ENCODE measurements around the gene AP2A2.

Gene AP2A2

DNA sequence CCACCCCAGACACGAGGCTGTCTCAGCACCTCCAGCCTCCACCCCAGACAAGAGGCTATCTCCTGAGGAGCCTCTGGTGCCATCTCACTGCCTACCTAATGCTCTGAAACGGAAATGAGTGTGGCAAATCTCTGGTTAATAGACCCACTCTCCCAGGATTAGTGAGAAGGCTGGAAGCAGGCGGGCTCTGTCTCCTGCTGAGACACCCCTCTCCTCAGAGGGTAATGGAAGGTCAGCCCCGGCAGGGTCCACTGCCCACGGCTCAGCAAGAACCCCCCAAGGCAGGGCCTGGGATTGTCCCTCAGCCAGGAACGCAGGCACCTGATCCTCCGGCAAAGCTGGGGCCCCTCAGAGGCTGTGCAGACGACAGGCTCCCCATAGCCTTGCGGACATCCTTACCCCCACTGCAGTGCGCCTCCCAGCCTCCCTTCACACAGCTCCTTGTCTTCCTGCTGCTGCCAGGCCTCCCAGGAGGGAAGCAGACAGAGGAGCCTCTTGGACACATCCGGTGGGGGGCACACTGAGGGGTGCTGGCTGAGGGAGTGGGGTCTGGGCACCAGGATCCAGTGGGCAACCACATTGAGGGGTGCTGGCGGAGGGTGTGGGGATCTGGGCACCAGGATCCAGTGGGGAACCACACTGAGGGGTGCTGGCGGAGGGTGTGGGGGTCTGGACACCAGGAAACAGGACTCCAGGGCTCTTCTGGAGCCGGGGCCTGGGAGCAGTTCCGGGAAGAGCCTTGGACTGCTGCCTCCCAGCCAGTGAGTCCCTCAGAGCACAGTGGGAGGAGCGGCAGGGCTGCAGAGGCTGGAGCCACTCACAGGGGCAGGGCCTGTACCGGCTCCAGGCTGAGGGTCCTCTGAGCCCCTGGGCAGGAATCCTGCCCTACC is 28.2 kb upstream of the AP2A2 start:
- Histone ChIP-seq H3K4me1 (peaks cover under 1% of the 10 kb centered on the region), H4K20me1 (peaks cover 58% of the 10 kb centered on the region), H3K27me3 (no peaks in the 10 kb centered on the region), H3K4me3 (no peak overlapping the region), H3K27ac (no peak overlapping the region), H3K36me3 (peaks cover 70% of the 10 kb centered on the region), H3K4me2 (no peak overlapping the region), H3K9ac (no peak overlapping the region), H3K9me3 (no peaks in the 10 kb centered on the region)
- TF ChIP-seq Cebpa-rat (IDR thresholded peaks at IDR 0.05): no peak

DNA sequence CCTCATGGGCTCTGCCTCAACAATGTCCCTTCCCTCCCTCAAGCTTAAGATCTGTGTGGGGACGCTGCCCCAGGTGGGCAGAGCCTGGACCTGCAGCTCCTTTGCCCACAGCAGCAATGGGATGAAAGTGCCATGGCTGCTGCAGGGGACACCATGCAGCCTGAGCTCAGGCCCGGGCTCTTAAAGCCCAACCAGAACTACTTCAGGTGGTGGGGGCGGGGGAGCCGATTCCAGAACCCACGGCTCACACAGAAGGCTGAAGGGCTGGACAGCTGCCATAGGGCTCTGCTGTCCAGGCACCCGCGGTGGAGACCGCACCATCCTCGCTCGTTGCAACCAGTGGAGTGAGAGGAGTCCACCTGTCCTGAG is 27.5 kb upstream of the AP2A2 start:
- no peaks in the 10 kb centered on the region for H3K4me1 ChIP-seq
- H3K36me3 ChIP-seq: peaks cover 77% of the 10 kb centered on the region
- H3K4me3 ChIP-seq: no peak overlapping the region
- H4K20me1 ChIP-seq: peaks cover 59% of the 10 kb centered on the region
- H3K9ac ChIP-seq: no peak overlapping the region
- no peaks in the 10 kb centered on the region for H3K27me3 ChIP-seq
- H3K9me3 ChIP-seq: no peaks in the 10 kb centered on the region
- H3K4me2 ChIP-seq: no peak overlapping the region
- no peak for TF ChIP-seq Cebpa-rat (IDR thresholded peaks at IDR 0.05)
- H3K27ac ChIP-seq: no peak overlapping the region

DNA sequence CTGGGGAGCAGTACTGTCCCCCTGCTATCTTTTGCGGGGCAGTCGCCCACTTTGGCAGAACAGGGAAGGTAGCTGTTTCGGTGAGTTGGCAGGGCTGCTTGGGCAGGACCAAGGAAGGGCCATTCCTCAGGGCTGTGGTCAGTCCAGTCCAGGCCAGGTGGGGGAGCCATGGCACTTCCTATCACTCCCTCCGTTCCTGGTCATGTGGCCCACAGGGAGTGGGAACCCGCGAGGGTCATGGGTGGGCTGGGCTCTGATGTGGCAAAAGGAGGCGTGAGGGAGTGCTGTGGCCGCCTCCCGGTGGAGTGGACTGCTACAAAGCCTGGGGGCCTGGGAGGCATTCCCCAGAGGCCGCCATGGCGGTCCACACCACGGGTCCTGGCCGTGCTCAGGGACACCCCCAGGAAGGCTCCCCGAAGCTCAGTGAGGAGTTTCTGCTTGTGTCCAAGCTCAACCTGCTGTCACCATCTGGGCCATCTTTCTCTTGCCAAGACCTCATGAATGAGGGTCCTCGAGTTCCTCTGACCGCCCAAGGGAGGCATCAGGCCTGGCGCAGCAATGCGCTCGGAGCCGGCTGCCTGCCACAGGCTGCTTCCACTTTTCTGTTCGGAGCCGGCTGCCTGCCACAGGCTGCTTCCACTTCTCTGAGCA is 27.0 kb upstream of the AP2A2 start:
- Histone ChIP-seq H3K27ac (no peak overlapping the region), H3K36me3 (peaks cover 82% of the 10 kb centered on the region), H3K4me2 (no peak overlapping the region)

DNA sequence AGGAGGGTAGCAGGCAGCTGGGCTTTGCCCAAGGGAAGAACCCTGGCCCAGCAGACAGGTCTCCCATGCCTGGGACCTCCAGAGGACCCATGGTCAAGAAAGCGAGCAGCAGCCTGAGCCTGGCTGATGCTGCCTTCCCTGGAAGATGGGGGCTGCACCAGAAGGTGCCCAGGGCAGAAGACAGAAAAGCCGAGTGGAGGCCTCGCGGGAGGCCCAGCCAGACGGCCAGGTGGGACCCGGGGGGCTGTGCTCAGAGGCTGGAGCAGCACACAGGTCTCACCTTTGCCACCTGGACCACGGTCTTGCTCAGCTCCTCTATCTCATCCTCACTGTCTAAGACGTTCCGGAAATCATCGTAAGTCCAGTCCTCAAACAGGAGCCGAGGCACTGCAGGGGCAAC is 25.9 kb upstream of the AP2A2 start:
- Histone ChIP-seq H3K9me3 (no peaks in the 10 kb centered on the region), H3K4me2 (no peak overlapping the region), H3K36me3 (peaks cover 85% of the 10 kb centered on the region), H3K27ac (no peak overlapping the region), H3K9ac (no peak overlapping the region), H3K4me1 (no peaks in the 10 kb centered on the region), H3K4me3 (no peak overlapping the region), H3K27me3 (no peaks in the 10 kb centered on the region), H4K20me1 (peaks cover 62% of the 10 kb centered on the region)
- TF ChIP-seq Cebpa-rat (IDR thresholded peaks at IDR 0.05): no peak

More for the DNA sequence above, 27.0 kb upstream of the AP2A2 start:
- no peak for TF ChIP-seq Cebpa-rat (IDR thresholded peaks at IDR 0.05)
- no peaks in the 10 kb centered on the region for H3K9me3 ChIP-seq
- H3K27me3 ChIP-seq: no peaks in the 10 kb centered on the region
- H3K9ac ChIP-seq: no peak overlapping the region
- peaks cover 61% of the 10 kb centered on the region for H4K20me1 ChIP-seq
- no peak overlapping the region for H3K4me3 ChIP-seq
- no peaks in the 10 kb centered on the region for H3K4me1 ChIP-seq

DNA sequence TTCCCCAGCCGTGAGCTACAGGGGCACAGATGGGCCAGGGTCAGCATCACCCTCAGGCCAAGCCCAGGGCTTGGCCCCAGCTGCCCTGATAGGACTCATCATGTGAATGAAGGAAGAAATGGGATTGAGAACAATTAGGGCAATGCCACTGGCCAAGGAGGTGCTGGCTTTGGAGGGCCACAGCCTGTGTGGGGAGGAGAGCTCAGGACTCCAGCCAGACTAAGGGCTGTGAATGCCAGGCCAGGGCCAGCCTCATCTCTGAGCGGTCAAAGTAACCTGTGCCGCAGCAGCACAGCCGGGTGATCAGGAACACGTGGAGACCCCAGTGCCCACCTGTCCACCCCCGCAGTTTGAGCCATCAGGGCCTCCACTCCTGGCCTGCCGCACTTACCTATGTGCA is 25.1 kb upstream of the AP2A2 start:
- Histone ChIP-seq H3K9ac (no peak overlapping the region), H3K36me3 (peaks cover 85% of the 10 kb centered on the region), H4K20me1 (peaks cover 62% of the 10 kb centered on the region), H3K9me3 (no peaks in the 10 kb centered on the region), H3K4me2 (no peak overlapping the region), H3K27ac (no peak overlapping the region), H3K4me3 (no peak overlapping the region), H3K27me3 (no peaks in the 10 kb centered on the region), H3K4me1 (no peaks in the 10 kb centered on the region)
- no peak for TF ChIP-seq Cebpa-rat (IDR thresholded peaks at IDR 0.05)

DNA sequence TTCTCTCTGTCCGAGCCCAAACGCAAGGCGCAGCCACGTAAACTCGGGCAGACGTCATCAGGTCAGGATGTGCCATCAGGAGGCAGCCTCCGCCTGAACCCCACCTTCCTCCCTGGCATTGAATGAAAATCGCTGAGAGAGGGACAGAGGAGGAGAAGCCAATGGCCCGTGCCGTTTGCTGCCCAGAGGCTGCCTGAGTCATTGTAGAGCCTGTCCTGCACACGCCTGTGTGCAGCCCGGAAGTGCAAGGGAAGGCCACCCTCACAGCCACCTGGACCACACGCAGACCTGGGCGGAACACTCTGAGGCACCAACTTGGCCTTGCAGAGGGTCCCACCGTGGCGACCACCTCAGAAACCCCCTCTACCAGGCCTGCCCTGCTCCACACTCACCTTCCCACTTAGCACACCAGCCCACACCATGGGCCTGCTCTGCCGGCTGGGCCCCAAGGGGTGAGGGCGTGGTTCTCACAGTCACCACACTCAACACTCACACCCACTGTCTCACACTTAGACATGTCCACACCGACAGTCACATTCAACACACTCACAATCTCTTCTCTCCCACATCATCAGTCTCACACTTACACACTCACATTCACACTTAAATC is 24.1 kb upstream of the AP2A2 start:
- H3K9ac ChIP-seq: no peak overlapping the region
- H3K36me3 ChIP-seq: peaks cover 94% of the 10 kb centered on the region
- peaks cover 69% of the 10 kb centered on the region for H4K20me1 ChIP-seq

DNA sequence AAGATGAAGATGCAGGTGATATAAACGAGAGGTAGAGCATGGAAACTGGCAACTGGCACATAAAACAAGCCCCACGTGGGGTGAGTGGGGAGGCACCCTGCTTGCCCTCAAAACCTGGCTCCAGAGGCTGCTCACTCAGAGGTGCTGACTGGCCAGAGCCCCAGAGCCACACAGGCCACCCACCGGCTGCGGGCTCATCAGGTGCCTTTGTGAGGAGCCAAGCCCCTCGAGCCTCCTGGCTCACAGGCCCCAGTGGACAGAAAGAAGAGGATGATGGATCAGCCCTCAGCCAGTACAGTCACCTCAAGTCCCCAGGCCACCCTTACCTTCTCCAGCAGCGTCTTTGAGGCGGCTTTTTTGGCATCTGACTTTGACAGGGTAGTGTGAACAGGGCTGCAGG is 21.3 kb upstream of the AP2A2 start:
- peaks cover 99% of the 10 kb centered on the region for H3K36me3 ChIP-seq
- H4K20me1 ChIP-seq: peaks cover 77% of the 10 kb centered on the region
- TF ChIP-seq Cebpa-rat (IDR thresholded peaks at IDR 0.05): no peak
- H3K27me3 ChIP-seq: no peaks in the 10 kb centered on the region
- H3K9ac ChIP-seq: no peak overlapping the region
- H3K9me3 ChIP-seq: no peaks in the 10 kb centered on the region
- no peak overlapping the region for H3K4me3 ChIP-seq
- peaks cover 20% of the 10 kb centered on the region for H3K4me1 ChIP-seq
- H3K27ac ChIP-seq: no peak overlapping the region
- no peak overlapping the region for H3K4me2 ChIP-seq

More for the DNA sequence above, 24.1 kb upstream of the AP2A2 start:
- Histone ChIP-seq H3K27ac (no peak overlapping the region), H3K4me1 (no peaks in the 10 kb centered on the region), H3K27me3 (no peaks in the 10 kb centered on the region), H3K4me3 (no peak overlapping the region), H3K9me3 (no peaks in the 10 kb centered on the region), H3K4me2 (no peak overlapping the region)
- TF ChIP-seq Cebpa-rat (IDR thresholded peaks at IDR 0.05): no peak

DNA sequence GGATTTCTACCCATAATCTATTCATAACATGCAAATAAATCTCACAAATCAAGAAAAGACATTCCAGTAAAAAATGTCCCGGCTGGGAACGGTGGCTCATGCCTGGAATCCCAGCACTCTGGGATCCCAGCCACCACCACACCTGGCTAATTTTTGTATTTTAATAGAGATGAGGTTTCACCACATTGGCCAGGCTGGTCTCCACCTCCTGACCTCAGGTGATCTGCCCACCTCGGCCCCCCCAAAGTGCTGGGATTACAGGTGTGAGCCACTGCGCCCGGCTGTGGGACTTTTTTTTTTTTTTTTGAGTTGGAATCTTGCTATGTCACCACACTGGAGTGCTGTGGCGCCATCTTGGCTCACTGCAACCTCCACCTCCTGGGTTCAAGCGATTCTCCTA is 19.7 kb upstream of the AP2A2 start:
- no peaks in the 10 kb centered on the region for H3K27me3 ChIP-seq
- H3K9ac ChIP-seq: no peak overlapping the region
- peaks cover 81% of the 10 kb centered on the region for H4K20me1 ChIP-seq
- H3K4me2 ChIP-seq: no peak overlapping the region
- no peaks in the 10 kb centered on the region for H3K9me3 ChIP-seq
- H3K36me3 ChIP-seq: peaks cover 84% of the 10 kb centered on the region
- no peak overlapping the region for H3K4me3 ChIP-seq
- H3K4me1 ChIP-seq: peaks cover 28% of the 10 kb centered on the region
- H3K27ac ChIP-seq: no peak overlapping the region
- no peak for TF ChIP-seq Cebpa-rat (IDR thresholded peaks at IDR 0.05)

DNA sequence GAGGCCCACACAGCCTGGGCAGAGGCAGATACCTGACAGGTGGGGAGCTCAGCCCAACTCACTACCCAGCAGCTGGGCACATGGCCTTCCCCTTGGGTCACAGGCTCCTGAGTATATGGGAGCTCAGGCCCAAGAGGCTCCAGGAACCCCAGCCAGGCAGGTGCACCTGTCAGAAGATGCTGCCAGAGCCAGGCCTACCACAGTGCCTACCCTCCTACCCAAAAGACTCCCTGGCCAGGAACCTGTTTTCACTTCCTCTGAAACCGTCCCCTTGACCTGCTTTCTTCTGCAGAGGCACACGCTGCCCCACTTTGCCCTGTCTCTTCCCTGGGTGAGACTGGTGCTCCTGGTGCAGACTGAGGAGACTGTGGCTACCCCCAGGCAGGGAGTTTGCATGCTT is 18.0 kb upstream of the AP2A2 start:
- Histone ChIP-seq H3K36me3 (peaks cover 66% of the 10 kb centered on the region), H3K9ac (0 out of 2 replicates have a peak overlapping the region, but pooled peaks have one; percentile 91), H3K9me3 (no peaks in the 10 kb centered on the region), H3K27me3 (no peaks in the 10 kb centered on the region), H3K4me3 (no peak overlapping the region), H4K20me1 (peaks cover 73% of the 10 kb centered on the region), H3K4me1 (peaks cover 41% of the 10 kb centered on the region), H3K27ac (no peak overlapping the region), H3K4me2 (peak overlapping the region; percentile 5; the same call in 1 of the 2 replicates)
- TF ChIP-seq Cebpa-rat (IDR thresholded peaks at IDR 0.05): no peak

DNA sequence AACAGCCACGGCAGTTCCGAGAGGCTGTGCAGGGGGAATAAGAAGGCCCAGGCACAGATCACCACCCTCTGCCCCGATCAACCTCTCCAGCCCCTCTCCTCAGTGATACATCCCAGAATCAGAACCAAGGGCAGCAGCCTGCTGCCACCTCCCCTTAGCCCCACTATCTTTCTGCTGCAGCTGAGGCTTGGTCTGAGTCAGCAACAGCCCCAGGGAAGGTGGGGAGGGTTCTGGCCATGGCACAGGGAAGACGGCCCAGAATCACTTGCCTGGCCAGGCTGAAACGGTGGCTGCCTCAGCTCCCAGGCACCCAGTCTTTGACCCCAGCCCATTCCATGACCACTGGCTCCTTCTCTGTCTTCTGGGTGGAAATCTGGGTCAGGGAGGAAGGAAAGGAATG is 17.4 kb upstream of the AP2A2 start:
- Histone ChIP-seq H3K27me3 (no peaks in the 10 kb centered on the region), H3K9ac (peak overlapping the region; percentile 91; the same call in 1 of the 2 replicates), H3K9me3 (no peaks in the 10 kb centered on the region), H3K27ac (no peak overlapping the region), H3K4me1 (peaks cover 41% of the 10 kb centered on the region), H3K4me2 (peak overlapping the region; percentile 5; the same call in 1 of the 2 replicates), H3K36me3 (peaks cover 60% of the 10 kb centered on the region), H4K20me1 (peaks cover 67% of the 10 kb centered on the region), H3K4me3 (no peak overlapping the region)
- no peak for TF ChIP-seq Cebpa-rat (IDR thresholded peaks at IDR 0.05)
